Progenitor cell of endocrine pancreas (in vitro differentiated cells): ENCODE results near the gene ZC3H10. TPM values are rescaled to one million over a fixed set of nuclear protein-coding genes. Genes with fewer than 3 reads are reported as not detected.

Source experiments
- DNase-seq: peaks from one replicate; pipeline ENCODE4 v3.0.0; 2021; ENCODE audit warnings: low spot score; ENCODE audit not compliant: unreplicated experiment
- H3K27ac Mint-ChIP-seq: 2 replicates; pipeline ENCODE4 v1.8.0; 2021; ENCODE audit warnings: mild to moderate bottlenecking, moderate library complexity, mixed read lengths
- H3K27me3 Mint-ChIP-seq: 2 replicates; pipeline ENCODE4 v1.8.0; 2021; ENCODE audit warnings: mixed read lengths
- H3K36me3 Mint-ChIP-seq: 2 replicates; pipeline ENCODE4 v1.8.0; 2022; ENCODE audit warnings: mixed read lengths; ENCODE audit not compliant: insufficient read depth
- H3K4me1 Mint-ChIP-seq: 2 replicates; pipeline ENCODE4 v1.8.0; 2021; ENCODE audit warnings: low read depth, mixed read lengths
- H3K4me3 Mint-ChIP-seq: 2 replicates; pipeline ENCODE4 v1.8.0; 2021; ENCODE audit warnings: low read depth, mild to moderate bottlenecking, moderate library complexity, mixed read lengths
- H3K9me3 Mint-ChIP-seq: 2 replicates; pipeline ENCODE4 v1.8.0; 2021; ENCODE audit warnings: low read depth, mixed read lengths
- CTCF ChIP-seq: fragments of 200-600 bp; sonication (generic); IDR thresholded peaks from one replicate; pipeline ENCODE4 v1.5.0; 2021; ENCODE audit warnings: antibody characterized with exemption, mild to moderate bottlenecking; ENCODE audit not compliant: unreplicated experiment
- total RNA-seq: library from RNA; stranded (reverse); gene quantifications from 2 replicates; pipeline ENCODE4 v1.2.1, GENCODE V29; 2021

The ZC3H10 gene
- total RNA-seq, 1 donor from 2014 or later = 13.8 TPM

DNA sequence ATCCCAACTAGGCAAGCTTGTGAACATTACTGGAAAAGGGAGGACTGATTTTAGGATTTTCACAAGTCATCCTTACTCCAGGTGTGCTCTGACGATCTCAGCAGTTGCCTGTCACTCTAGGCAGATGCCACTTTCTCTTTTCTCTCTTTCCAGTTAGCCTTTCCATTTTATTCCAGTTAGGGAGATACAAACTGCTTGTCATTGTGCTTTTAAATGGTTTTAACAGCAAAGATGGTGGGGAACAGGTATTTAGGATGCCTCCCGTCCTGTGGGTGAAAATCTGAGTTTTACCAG lies 12.5 kb upstream of the ZC3H10 start:
- no peak for DNase-seq
- Mint-ChIP-seq H3K4me1 (peaks cover 24% of the 10 kb centered on the region), H3K36me3 (peaks cover 28% of the 10 kb centered on the region), H3K27me3 (no peaks in the 10 kb centered on the region), H3K9me3 (no peaks in the 10 kb centered on the region), H3K4me3 (peak overlapping the region; percentile 92), H3K27ac (peak overlapping the region; percentile 11)
- no peak for TF ChIP-seq CTCF

DNA sequence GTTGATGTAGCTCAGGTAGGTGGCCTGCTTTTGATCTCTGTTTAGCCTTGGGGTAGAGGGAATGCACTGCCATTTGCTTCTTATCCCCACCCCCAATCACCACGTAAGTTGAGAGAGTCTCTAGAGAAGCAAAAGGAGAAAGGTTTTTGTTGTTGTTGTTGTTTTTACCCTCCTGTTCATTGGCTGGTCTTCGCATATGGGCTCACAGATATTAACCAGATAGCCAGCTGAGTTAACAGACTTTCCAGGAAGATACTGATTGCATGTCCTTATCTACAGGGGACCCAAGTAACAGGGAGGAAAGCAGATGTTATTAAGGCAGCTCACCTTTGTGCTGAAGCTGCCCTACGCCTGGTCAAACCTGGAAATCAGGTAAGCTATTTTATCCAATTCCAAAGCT lies 10.8 kb upstream of the ZC3H10 start:
- Mint-ChIP-seq H3K36me3 (peaks cover 28% of the 10 kb centered on the region), H3K4me3 (no peak overlapping the region), H3K27me3 (no peaks in the 10 kb centered on the region), H3K27ac (no peak overlapping the region), H3K4me1 (peaks cover 24% of the 10 kb centered on the region), H3K9me3 (no peaks in the 10 kb centered on the region)
- no peak for DNase-seq
- no peak for TF ChIP-seq CTCF

DNA sequence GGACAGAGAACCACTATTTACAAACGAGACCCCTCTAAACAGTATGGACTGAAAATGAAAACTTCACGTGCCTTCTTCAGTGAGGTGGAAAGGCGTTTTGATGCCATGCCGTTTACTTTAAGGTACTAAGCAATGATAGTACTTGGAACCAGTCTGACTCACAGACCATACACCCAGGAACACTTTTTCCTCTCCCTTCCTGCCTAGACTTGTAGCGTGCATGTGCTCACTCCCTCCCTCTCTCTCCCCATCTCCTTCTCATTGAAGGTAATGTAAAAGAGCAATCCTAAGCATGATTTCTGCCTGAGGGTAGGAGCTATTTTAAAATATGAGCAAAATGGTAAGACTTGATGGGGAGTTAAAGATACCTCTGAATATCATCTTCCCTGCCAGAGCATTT lies 7.5 kb upstream of the ZC3H10 start:
- DNase-seq = no peak
- no peak for TF ChIP-seq CTCF
- no peaks in the 10 kb centered on the region for H3K27me3 Mint-ChIP-seq
- no peak overlapping the region for H3K4me3 Mint-ChIP-seq
- H3K36me3 Mint-ChIP-seq = peaks cover 34% of the 10 kb centered on the region
- no peaks in the 10 kb centered on the region for H3K9me3 Mint-ChIP-seq
- peak overlapping the region; percentile 77 for H3K27ac Mint-ChIP-seq
- peaks cover 15% of the 10 kb centered on the region for H3K4me1 Mint-ChIP-seq

- H3K4me3 Mint-ChIP-seq = peak overlapping the region; percentile 29
- H3K27me3 Mint-ChIP-seq = no peaks in the 10 kb centered on the region
- no peak for TF ChIP-seq CTCF
- H3K9me3 Mint-ChIP-seq = no peaks in the 10 kb centered on the region
- DNase-seq = no peak
- peaks cover 37% of the 10 kb centered on the region for H3K36me3 Mint-ChIP-seq
- peak overlapping the region; percentile 70 for H3K27ac Mint-ChIP-seq
- peaks cover 15% of the 10 kb centered on the region for H3K4me1 Mint-ChIP-seq
Measured at GRCh38 chr12:56114084-56114483, 4.0 kb upstream of the ZC3H10 start.

DNA sequence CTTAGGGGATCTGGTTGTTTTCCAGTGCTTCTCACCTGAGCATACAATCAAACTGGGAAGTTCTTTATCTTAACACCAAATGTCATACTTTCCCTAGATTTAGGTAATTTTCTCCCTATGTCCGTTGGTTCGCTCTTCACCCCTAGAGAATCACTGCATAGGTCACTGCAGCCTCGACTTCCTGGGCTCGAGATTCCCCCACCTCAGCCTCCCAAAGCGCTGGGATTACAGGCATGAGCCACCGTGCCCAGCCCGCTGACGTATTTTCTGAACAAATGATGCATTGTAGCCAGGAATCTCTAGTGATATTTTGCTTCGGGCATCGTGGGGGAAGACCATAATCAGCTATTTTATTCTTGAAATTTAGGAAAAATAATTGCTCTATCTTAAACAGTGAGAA lies 2.7 kb upstream of the ZC3H10 start:
- H3K27me3 Mint-ChIP-seq = no peaks in the 10 kb centered on the region
- peaks cover 31% of the 10 kb centered on the region for H3K36me3 Mint-ChIP-seq
- H3K4me1 Mint-ChIP-seq = peaks cover 22% of the 10 kb centered on the region
- no peaks in the 10 kb centered on the region for H3K9me3 Mint-ChIP-seq
- TF ChIP-seq CTCF = no peak
- DNase-seq = no peak
- H3K27ac Mint-ChIP-seq = peak overlapping the region; percentile 99
- H3K4me3 Mint-ChIP-seq = peak overlapping the region; percentile 96
